GM12873 (cell line): Measurements from ENCODE around the gene ACTMAP.

Experiments
- TF ChIP-seq, protein P1 (sequence below): IDR thresholded peaks from 2 replicates; pipeline ENCODE4 v1.5.1; 2012; ENCODE audit warnings: low read depth, mild to moderate bottlenecking, moderate library complexity, low read length, control low read depth; ENCODE audit not compliant: insufficient read depth; ENCODE audit errors: missing control alignments

The ACTMAP gene

GRCh38 chr19:40768869-40769268 is 18.6 kb upstream of the ACTMAP start:
- TF ChIP-seq, protein P1, sequence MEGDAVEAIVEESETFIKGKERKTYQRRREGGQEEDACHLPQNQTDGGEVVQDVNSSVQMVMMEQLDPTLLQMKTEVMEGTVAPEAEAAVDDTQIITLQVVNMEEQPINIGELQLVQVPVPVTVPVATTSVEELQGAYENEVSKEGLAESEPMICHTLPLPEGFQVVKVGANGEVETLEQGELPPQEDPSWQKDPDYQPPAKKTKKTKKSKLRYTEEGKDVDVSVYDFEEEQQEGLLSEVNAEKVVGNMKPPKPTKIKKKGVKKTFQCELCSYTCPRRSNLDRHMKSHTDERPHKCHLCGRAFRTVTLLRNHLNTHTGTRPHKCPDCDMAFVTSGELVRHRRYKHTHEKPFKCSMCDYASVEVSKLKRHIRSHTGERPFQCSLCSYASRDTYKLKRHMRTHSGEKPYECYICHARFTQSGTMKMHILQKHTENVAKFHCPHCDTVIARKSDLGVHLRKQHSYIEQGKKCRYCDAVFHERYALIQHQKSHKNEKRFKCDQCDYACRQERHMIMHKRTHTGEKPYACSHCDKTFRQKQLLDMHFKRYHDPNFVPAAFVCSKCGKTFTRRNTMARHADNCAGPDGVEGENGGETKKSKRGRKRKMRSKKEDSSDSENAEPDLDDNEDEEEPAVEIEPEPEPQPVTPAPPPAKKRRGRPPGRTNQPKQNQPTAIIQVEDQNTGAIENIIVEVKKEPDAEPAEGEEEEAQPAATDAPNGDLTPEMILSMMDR, result no peak

DNA sequence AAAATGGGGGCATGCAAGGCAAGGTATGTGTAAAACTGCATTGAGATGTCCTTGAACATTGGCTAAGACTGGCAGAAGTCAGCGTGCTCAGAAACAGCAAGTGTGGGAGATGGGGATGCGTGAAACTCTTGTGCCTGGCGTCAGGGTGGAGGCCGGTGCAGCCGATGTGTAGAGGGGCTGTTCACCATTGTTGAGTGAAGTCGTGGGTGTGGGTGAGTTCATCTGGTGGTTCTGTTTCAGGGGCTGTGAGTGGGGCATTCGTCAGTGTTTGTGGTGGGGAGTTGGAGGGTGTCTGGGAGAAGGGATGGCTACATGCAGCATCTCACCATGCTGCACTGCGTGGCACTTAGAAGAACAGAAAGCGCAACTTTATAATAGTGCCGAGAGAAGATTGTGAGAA is 13.7 kb upstream of the ACTMAP start:
- TF ChIP-seq, protein P1, result no peak

- TF ChIP-seq, protein P1, result no peak
These were observed 13.2 kb upstream of the ACTMAP start for GRCh38 chr19:40763526-40763925.

DNA sequence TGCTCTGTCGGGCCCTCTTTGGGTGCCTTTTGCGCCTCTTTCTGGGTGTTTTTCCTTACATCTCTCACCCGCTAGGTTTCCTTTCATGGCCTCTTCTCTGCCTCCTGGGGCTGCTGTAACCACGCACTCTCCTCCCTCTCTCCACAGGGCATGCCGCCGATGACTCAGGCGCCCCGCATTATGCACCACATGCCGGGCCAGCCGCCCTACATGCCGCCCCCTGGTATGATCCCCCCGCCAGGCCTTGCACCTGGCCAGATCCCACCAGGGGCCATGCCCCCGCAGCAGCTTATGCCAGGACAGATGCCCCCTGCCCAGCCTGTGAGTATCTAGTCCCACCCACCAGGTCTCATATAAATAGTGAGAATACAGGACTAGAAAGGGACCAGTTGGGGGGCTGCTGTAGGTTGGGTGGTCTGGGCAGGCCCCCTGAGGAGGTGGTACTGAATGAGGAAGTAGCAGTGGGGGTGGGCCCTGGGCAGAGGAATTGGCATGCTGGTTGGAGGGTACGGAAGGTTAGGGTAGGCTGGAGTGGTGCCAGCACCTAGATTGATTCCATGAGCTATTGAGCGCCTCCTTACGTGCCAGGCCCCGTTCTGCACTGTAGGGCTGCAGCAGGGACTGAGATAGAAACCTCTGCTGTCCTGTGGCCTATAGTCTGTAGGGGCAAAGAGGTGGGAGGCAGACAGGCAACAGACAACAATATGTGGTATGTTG is 12.6 kb upstream of the ACTMAP start:
- TF ChIP-seq, protein P1, result no peak

DNA sequence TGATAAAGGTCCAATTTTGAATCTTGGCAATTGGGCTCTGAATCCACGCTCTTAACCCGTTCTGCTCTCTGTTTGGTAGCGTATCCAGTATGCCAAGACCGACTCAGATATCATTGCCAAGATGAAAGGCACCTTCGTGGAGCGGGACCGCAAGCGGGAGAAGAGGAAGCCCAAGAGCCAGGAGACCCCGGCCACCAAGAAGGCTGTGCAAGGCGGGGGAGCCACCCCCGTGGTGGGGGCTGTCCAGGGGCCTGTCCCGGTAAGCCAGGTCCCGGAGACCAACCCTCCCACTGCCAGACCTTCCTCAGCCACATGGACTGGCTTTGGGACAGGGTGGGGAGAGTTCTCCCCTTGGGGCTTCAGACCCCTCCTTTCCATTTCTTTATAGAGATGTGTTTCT is 9.1 kb upstream of the ACTMAP start:
- TF ChIP-seq, protein P1, result no peak

DNA sequence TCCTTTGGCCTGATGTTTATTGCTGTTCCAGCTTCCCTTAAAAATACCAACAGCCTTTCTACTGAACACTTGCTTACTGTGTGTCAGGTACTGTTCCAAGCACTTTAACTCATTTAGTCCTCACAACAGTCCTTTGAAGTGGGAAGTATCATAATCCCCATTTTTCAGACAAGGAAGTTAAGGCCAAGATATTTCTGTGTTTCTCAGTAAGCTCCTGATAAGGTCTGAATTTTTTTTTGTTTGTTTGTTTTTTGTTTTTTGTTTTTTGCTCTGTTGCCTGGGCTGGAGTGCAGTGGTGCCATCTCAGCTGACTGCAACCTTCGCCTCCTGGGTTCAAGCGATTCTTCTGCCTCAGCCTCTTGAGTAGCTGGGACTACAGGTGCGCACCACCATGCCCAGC is 8.2 kb upstream of the ACTMAP start:
- TF ChIP-seq, protein P1, result no peak

DNA sequence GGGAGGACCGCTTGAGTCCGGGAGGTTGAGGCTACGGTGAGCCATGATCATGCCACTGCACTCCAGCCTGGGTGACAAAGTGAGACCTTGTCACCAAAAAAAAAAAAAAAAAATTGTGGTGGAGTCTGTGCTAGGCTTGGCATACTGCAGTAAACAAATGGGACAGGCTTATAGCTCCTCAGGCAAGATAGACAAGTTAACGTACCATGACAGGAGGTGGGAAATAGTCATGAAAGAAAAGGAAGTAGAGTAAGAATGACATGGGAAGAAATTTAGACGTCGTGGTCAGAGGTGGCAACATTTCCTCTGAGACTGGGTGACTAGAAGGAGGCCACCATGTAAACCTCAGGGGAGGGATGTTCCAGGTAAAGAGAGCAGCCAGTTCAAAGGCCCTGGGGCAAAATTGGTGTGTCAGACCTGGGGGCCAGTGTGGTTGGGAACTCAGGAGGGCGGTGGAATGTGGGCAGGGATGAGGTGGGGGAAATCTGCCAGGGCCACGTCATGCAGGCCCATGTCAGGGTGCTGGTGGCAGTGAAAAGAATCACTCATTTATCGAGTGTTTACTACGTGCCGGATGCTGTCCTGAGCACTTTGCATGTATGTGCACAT is 6.3 kb upstream of the ACTMAP start:
- TF ChIP-seq, protein P1, result no peak
